HG03135 (cell line): Measurements from ENCODE around the gene SYN1.
"Not testable (repeated sequence)": the region's sequence is repeated elsewhere in the genome, so short reads cannot be mapped to it uniquely, and the experiment has no call there.

Experiments used
- ATAC-seq: cut with Tn5 transposase; IDR thresholded peaks from one replicate; pipeline ENCODE4 v1.9.1; 2021; ENCODE audit warnings: mild to moderate bottlenecking, moderate library complexity; ENCODE audit not compliant: unreplicated experiment

The SYN1 gene

DNA sequence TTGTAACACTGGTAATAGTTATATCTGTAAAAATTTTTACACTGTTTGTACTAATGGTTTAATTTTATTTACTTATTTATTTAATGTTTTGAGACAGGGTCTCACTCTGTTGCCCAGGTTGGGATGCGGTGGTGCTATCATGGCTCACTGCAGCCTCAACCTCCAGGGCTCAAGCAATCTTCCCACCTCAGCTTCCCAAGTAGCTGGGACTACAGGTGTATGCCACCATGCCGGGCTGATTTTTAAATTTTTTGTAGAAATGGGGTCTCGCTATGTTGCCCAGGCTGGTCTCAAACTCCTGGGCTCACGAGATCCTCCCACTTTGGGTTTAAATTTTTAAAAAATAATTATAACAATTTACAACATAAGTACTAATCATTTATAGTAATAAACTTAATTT, 16.5 kb downstream of the SYN1 start:
- ATAC-seq, result not testable (repeated sequence)

DNA sequence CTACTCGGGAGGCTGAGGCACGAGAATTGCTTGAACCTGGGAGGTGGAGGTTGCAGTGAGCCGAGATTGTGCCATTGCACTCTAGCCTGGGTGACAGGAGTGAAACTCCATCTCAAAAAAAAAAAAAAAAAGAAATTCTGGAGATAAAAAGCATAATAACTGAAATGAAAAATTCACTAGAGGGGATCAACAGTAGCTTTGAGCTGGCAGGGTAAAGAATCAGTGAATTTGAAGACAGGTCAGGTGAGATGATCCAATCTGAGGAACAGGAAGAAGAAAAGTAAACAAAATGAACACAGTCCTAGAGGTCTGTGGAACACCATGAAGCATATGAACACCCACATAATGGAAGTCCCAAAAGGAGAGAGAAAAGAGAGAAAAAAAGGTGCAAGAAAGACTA, 22.4 kb downstream of the SYN1 start:
- no peak for ATAC-seq

DNA sequence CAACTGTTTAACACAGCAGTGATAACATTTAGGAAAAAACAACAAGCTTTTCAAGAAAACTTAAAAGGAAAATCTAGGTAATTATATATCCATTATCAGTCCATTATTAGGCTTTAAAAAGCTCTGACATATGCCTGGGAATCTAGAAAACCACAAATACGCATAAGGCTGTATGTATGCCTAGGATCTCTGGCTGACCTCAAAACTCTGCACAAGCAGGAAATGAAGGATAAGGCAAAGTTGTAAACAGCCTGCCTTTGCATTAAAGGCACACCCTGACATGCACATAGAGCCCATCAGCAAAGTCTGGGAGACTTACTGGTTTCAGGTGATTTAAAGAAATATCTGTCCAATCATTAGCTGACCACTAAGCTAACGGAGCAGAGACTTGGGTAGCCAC, 23.4 kb downstream of the SYN1 start:
- no peak for ATAC-seq

GRCh38 chrX:47595716-47596251, 23.9 kb downstream of the SYN1 start:
- ATAC-seq, result no peak

DNA sequence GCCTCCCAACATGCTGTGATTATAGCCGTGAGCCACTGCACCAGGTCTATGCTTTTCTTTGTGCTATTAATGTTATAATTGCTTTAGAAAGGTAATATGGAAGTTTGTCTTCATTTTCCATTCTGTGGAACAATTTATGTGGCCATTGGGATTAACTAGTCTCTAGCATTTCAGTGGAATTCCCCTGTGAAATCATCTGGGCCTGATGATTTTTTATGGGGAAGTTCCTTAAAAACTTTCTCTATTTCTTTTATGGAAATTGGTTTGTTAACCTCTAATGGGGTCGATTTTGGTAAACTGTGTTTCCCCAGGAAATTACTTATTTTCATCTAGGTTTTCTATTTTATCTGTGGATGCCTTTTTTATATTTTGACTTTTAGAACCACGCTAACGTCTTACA, 26.1 kb downstream of the SYN1 start:
- no peak for ATAC-seq

DNA sequence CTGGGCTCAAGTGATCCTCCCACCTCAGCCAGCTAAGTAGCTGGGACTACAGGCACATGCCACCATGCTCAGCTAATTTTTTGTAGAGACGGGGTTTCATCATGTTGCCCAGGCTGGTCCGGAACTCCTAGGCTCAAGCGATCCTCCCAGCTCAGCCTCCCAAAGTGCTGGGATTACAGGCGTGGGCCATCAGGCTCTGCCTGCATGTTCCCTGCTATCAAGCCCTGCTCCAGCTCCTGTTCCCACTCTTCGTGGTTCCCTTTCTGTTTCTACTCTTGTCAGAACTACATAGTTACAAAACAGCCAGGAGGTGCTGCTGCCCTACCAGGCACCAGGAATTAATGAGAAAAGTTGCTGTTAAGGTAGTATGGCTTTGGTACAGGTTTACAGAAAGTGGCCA, 28.7 kb downstream of the SYN1 start:
- no peak for ATAC-seq

DNA sequence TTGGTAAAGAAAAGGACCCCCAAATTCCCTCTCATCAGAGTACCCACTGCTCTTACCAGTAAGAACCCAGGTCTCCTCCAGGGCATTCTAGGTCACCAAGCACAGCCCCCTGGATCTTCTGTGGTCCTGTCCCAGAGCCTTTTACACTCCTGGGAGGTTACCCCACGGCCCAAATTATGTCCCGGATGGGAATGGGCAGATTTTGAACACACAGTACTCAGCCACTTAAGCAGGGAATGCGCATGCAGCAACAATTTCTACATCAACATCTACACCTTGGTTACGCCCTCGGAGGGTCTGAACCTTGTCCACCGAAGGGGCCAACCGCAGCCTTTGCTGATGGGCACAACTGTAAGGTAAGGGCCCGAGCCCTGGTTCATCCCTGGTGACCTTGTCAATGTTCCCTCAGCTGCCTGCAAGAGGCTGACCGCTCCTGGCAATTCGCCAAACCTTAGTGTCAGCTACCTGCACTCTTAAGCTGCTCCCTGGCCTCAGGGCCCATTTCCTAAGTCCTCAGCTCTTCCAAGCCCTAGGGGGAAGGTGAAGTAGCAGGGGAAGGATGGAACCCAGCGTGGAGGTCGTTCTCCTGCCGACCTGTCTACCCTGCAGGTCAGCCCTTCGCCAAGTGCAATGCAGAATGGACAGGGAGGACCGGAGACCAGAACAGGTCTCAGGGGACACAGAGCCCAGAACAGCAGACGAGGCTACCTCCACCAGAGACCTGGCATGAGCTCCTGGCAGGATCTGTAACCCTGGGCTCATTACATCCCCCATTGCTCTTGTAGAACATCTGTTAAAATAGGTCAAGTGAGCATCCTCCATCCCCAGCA, 31.5 kb downstream of the SYN1 start:
- no peak for ATAC-seq

DNA sequence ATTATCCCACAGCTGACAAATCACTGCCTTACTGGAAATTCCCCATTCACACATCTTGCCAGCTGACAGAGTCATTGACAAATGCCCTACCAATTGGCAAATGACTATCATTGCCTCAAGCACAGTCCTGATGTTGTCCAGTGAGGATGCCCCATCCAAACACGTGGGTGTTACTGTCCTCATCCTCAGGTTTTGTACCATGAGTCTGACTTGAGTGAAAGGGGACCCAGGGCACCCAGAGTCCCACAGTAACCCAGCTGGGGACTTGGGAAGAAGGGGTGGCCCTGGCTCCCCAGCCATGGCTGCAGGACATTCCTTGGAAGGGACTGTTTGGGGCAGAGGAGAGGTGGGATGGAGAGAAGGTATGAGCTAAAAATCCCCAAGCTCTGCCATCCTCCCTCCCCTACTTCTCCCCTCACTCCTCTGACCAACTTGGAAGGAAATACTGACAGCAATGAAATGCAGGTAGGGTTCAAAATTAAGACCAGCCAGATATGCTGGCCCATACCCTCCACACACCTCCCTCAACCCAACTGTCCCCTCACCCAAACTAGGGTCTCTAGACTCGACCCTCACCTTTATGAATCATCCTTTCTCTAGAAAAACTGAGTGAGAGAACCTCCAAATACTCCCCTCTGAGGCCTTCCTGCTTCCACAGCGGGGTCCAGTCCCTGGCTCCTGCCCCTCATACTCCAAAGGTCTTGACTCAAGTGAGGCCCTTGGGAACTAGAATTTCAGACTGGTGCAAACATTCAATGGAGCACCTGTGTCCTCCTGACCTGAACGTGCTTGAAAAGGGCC, 32.4 kb downstream of the SYN1 start:
- no peak for ATAC-seq

DNA sequence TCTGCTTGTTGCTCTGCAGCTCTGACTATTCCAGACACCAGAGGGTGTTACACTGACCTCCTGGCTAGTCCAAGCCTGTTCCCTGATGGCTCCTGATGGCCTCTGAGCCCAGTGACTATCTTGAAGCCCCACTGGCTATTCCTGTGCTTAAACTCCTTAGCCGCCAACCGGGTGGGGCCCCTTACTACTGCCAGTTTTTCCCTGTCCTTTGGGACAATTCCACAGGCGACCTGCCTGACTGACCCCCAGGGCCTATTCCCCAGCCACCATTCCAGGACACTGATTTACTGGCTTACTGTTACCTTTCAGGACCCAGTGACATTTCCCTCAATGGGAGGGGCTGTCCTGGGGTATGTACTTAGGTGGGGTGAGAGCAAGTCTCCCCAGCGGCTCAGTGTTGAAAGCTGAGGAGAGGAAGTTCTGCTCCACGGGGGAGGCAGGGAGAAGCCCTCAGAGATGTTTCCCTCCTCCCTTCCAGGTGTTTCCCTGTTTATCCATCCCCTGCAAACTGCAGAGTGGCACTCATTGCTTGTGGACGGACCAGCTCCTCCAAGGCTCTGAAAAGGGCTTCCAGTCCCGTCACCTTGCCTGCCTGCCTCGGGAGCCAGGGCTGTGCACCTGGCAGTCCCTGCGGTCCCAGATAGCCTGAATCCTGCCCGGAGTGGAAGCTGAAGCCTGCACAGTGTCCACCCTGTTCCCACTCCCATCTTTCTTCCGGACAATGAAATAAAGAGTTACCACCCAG, 33.4 kb downstream of the SYN1 start:
- ATAC-seq, result no peak

DNA sequence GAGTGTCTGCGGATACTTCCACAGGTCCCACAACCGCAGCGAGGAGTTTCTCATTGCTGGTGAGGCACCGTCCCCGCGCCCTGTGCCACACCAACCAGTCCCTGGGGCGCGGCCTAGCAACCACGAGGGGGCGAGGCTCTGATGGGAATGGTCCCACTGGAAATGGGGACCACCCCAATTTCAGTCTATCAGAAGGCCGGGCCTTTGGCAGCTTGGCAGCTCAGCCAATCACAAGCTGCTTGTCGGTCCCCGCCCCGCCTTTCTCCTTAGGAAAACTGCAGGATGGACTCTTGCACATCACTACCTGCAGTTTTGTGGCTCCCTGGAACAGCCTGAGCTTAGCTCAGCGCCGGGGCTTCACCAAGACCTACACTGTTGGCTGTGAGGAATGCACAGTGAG, 34.4 kb downstream of the SYN1 start:
- ATAC-seq, result no peak

- no peak for ATAC-seq
These were observed 34.9 kb downstream of the SYN1 start for GRCh38 chrX:47584714-47585113.

- no peak for ATAC-seq
These were observed 36.3 kb downstream of the SYN1 start for GRCh38 chrX:47583240-47583861.

GRCh38 chrX:47581731-47582647, 37.7 kb downstream of the SYN1 start, which contains the start of gene TIMP1:
Gene TIMP1 (plus strand): TSS chrX:47582436. CDS start chrX:47583416, 980 bp downstream.
- peak; percentile 91 for ATAC-seq

DNA sequence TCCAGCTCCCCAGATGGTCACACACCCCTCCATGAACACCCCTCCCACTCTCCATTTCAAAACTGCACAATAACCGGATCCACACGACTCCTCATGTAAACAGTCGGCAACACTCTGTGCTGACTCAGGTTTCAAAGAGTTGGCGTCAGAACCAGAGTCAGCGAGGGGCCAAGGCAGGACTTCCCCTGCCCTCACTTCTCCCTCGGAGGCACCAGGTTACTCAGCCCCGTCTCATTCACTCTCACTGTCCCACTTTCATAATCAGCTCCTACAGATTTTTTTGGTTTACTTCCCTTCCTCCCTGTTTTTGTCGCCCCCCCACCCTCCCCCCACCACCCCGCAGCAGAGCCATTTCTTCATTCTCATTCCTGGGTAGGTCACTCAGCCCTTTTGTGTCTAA, 40.1 kb downstream of the SYN1 start:
- no peak for ATAC-seq

DNA sequence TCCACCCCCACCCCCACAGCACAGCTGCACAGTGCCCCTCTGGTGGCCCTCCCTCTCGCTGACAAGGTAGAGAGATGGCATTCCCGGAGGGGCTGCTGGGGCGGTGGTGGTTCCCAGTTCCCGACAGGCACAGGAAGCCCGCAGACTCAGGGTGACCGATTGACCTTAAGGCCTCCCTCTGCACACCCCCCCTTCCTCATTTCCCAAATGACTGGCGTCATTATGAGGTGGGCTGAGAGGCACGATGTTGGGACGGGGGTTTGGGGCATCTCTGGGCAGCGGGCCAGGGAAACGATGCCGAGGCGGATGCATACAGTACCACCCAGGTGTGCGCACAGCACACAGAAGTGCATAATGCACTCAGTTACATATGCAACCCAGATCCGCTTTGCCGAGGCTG, 41.0 kb downstream of the SYN1 start:
- no peak for ATAC-seq

DNA sequence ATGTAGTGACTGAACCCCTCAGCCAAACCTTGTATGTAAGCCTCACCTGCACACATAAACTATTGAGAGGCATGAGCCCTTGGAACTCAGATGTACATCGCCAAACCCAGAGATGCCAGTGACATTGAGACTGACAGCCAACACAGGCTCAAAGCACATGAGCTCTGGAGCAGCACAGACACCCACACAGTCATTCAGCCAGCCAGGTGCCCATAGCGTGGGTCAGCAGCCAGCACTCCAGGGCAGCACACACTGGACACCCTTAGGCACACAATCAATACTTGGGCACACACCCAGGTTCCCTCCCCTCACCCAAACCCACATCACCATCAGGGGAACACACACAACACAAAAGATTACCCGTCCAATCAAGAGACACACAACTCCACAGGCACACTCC, 41.8 kb downstream of the SYN1 start:
- ATAC-seq, result no peak

DNA sequence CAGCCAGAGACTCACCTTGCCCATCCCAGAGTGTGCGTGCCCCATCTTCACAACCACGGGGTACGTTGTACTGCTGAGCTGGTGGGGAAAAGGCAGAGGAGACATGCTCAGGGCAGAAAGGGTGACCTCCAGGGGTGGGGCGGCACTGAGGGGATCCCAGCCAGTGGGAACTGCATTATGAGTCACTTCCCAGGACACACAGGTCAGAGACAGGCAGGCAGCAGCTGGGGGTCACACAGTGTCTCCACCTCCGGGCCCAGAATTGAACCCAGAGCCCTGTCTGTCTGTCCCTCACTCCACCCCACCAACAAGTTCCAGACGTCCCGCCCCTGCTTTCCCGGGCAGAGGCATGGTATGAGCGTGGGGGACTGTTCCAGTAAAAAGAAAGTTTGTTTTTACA, 42.2 kb downstream of the SYN1 start:
- ATAC-seq, result no peak

DNA sequence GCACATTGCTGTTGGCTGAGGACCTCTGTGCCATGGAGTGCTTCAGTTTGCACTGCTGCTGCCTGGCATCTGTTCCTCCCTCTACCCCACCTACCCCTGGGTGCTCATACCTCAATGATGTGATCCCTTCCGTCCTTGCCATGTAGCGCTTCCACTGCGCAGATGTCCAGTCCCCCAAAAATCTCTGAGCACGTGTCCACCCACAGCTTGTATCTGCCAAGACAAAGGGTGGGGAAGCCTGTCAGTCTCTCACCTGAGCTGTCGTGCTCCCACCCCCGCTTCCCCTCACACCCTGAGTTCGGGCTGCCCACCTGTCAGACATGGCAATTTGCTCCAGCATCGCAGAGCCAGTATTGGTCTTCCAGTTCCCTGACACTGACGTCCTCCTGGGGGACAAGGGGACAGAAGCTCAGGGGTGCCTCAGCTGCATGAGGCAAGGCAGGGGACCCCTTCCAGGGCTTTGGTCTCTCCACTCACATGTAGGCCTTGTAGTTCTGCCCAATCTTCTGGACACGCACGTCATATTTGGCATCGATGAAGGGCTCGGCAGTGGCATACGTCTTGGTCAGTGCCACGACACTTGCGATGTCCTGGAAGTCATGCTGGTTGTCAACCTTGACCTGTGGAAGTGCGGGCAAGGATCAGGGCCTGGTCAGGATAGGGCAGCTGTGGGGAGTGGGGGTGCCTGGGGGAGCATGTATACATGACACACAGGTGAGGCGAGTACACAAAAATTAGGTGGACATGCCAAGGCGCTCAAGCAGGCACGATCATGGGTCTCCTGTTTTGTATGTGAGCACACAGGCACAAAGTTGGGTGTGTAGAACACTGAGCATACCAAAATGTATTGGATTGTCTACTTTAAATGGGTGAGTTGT, 43.4 kb downstream of the SYN1 start:
- no peak for ATAC-seq
